Measurements from ENCODE around the gene DCC.

DCC gene

GRCh38 chr18:52678551-52678950, 338.6 kb downstream of the DCC start:
- WGBS = 77% methylated on average over 8 of the region's 8 CpGs
- no peak overlapping the region for H3K23ac ChIP-seq (ENCODE audit: low read length in 2 of 2)
- H3K27ac ChIP-seq (ENCODE audit: low read length, poor library complexity, severe bottlenecking) = no peak overlapping the region
- no peak overlapping the region for H3K4me3 ChIP-seq (ENCODE audit: insufficient read depth in 1 of 2, low read depth in 1 of 2, low read length in 2 of 2)
- H3K14ac ChIP-seq (ENCODE audit: low read length in 2 of 2) = no peak overlapping the region
- H3K27me3 ChIP-seq (ENCODE audit: control insufficient read depth in 1 of 2, insufficient read depth in 1 of 2, low read length in 2 of 2) = no peaks in the 10 kb centered on the region
- H3K4ac ChIP-seq (ENCODE audit: low read depth in 1 of 2, low read length in 2 of 2) = no peak overlapping the region
- H4K91ac ChIP-seq (ENCODE audit: low read length) = no peak overlapping the region
- H3K36me3 ChIP-seq (ENCODE audit: control insufficient read depth in 1 of 2, insufficient read depth in 2 of 2, low read depth in 1 of 2, low read length in 2 of 2) = no peaks in the 10 kb centered on the region
- H3K4me2 ChIP-seq (ENCODE audit: low read length, poor library complexity, severe bottlenecking) = no peak overlapping the region
- H2BK15ac ChIP-seq (ENCODE audit: low read depth, poor library complexity, severe bottlenecking) = no peak overlapping the region
- H3K9me3 ChIP-seq (ENCODE audit: control insufficient read depth, low read length) = no peaks in the 10 kb centered on the region
- H2AFZ ChIP-seq (ENCODE audit: low read depth, low read length) = no peak overlapping the region
- no peak for DNase-seq
- no peak overlapping the region for H3K18ac ChIP-seq (ENCODE audit: low read depth in 1 of 2, low read length in 2 of 2)
- H2BK5ac ChIP-seq (ENCODE audit: low read depth, low read length, poor library complexity, severe bottlenecking) = no peak overlapping the region
- no peak overlapping the region for H3K9ac ChIP-seq (ENCODE audit: low read length)
- H2BK12ac ChIP-seq (ENCODE audit: low read length in 2 of 2) = no peak overlapping the region
- no peaks in the 10 kb centered on the region for H3K4me1 ChIP-seq (ENCODE audit: control insufficient read depth, insufficient read depth, low read depth, low read length)
- H4K8ac ChIP-seq (ENCODE audit: low read length) = no peak overlapping the region
- H3K79me1 ChIP-seq (replicated peaks; ENCODE audit: low read length, poor library complexity, severe bottlenecking) = no peaks in the 10 kb centered on the region
- no peak overlapping the region for H2AK5ac ChIP-seq (ENCODE audit: low read length, severe bottlenecking)
- H2BK120ac ChIP-seq (ENCODE audit: low read depth, low read length) = no peak overlapping the region

- Histone ChIP-seq H3K4me1 (ENCODE audit: control insufficient read depth, insufficient read depth, low read depth, low read length) (no peaks in the 10 kb centered on the region), H4K8ac (ENCODE audit: low read length) (no peak overlapping the region), H2BK5ac (ENCODE audit: low read depth, low read length, poor library complexity, severe bottlenecking) (no peak overlapping the region), H2BK12ac (ENCODE audit: low read length in 2 of 2) (no peak overlapping the region), H3K79me1 (replicated peaks; ENCODE audit: low read length, poor library complexity, severe bottlenecking) (no peaks in the 10 kb centered on the region), H3K4me2 (ENCODE audit: low read length, poor library complexity, severe bottlenecking) (no peak overlapping the region), H3K36me3 (ENCODE audit: control insufficient read depth in 1 of 2, insufficient read depth in 2 of 2, low read depth in 1 of 2, low read length in 2 of 2) (no peaks in the 10 kb centered on the region), H3K14ac (ENCODE audit: low read length in 2 of 2) (no peak overlapping the region), H2BK15ac (ENCODE audit: low read depth, poor library complexity, severe bottlenecking) (no peak overlapping the region), H2AK5ac (ENCODE audit: low read length, severe bottlenecking) (no peak overlapping the region), H2BK120ac (ENCODE audit: low read depth, low read length) (no peak overlapping the region), H3K18ac (ENCODE audit: low read depth in 1 of 2, low read length in 2 of 2) (no peak overlapping the region), H3K4ac (ENCODE audit: low read depth in 1 of 2, low read length in 2 of 2) (no peak overlapping the region), H3K27ac (ENCODE audit: low read length, poor library complexity, severe bottlenecking) (no peak overlapping the region), H3K23ac (ENCODE audit: low read length in 2 of 2) (no peak overlapping the region), H3K27me3 (ENCODE audit: control insufficient read depth in 1 of 2, insufficient read depth in 1 of 2, low read length in 2 of 2) (no peaks in the 10 kb centered on the region), H3K9ac (ENCODE audit: low read length) (no peak overlapping the region), H3K4me3 (ENCODE audit: insufficient read depth in 1 of 2, low read depth in 1 of 2, low read length in 2 of 2) (no peak overlapping the region), H3K9me3 (ENCODE audit: control insufficient read depth, low read length) (no peaks in the 10 kb centered on the region), H2AFZ (ENCODE audit: low read depth, low read length) (no peak overlapping the region), H4K91ac (ENCODE audit: low read length) (no peak overlapping the region)
- no peak for DNase-seq
- 29% methylated on average over 1 of the region's 2 CpGs for WGBS
Observed at GRCh38 chr18:52679354-52679753, 339.4 kb downstream of the DCC start.

- H3K27ac ChIP-seq (ENCODE audit: low read length, poor library complexity, severe bottlenecking) = no peak overlapping the region
- H3K14ac ChIP-seq (ENCODE audit: low read length in 2 of 2) = no peak overlapping the region
- H4K91ac ChIP-seq (ENCODE audit: low read length) = no peak overlapping the region
- no peak overlapping the region for H2BK5ac ChIP-seq (ENCODE audit: low read depth, low read length, poor library complexity, severe bottlenecking)
- DNase-seq = no peak
- no peaks in the 10 kb centered on the region for H3K9me3 ChIP-seq (ENCODE audit: control insufficient read depth, low read length)
- no peaks in the 10 kb centered on the region for H3K36me3 ChIP-seq (ENCODE audit: control insufficient read depth in 1 of 2, insufficient read depth in 2 of 2, low read depth in 1 of 2, low read length in 2 of 2)
- no peak overlapping the region for H3K4me2 ChIP-seq (ENCODE audit: low read length, poor library complexity, severe bottlenecking)
- no peak overlapping the region for H2BK120ac ChIP-seq (ENCODE audit: low read depth, low read length)
- no peaks in the 10 kb centered on the region for H3K27me3 ChIP-seq (ENCODE audit: control insufficient read depth in 1 of 2, insufficient read depth in 1 of 2, low read length in 2 of 2)
- no peak overlapping the region for H2BK15ac ChIP-seq (ENCODE audit: low read depth, poor library complexity, severe bottlenecking)
- no peak overlapping the region for H4K8ac ChIP-seq (ENCODE audit: low read length)
- H2AFZ ChIP-seq (ENCODE audit: low read depth, low read length) = no peak overlapping the region
- H3K4ac ChIP-seq (ENCODE audit: low read depth in 1 of 2, low read length in 2 of 2) = no peak overlapping the region
- H3K23ac ChIP-seq (ENCODE audit: low read length in 2 of 2) = no peak overlapping the region
- no peaks in the 10 kb centered on the region for H3K4me1 ChIP-seq (ENCODE audit: control insufficient read depth, insufficient read depth, low read depth, low read length)
- 40% methylated on average over 4 of the region's 4 CpGs for WGBS
- no peak overlapping the region for H3K18ac ChIP-seq (ENCODE audit: low read depth in 1 of 2, low read length in 2 of 2)
- H3K4me3 ChIP-seq (ENCODE audit: insufficient read depth in 1 of 2, low read depth in 1 of 2, low read length in 2 of 2) = no peak overlapping the region
- H2AK5ac ChIP-seq (ENCODE audit: low read length, severe bottlenecking) = no peak overlapping the region
- no peaks in the 10 kb centered on the region for H3K79me1 ChIP-seq (replicated peaks; ENCODE audit: low read length, poor library complexity, severe bottlenecking)
- H3K9ac ChIP-seq (ENCODE audit: low read length) = no peak overlapping the region
- no peak overlapping the region for H2BK12ac ChIP-seq (ENCODE audit: low read length in 2 of 2)
Observed at GRCh38 chr18:52682260-52682659, 342.3 kb downstream of the DCC start.

GRCh38 chr18:52685316-52685715, 345.3 kb downstream of the DCC start:
- Histone ChIP-seq H2AK5ac (ENCODE audit: low read length, severe bottlenecking) (no peak overlapping the region), H3K4me2 (ENCODE audit: low read length, poor library complexity, severe bottlenecking) (no peak overlapping the region), H3K18ac (ENCODE audit: low read depth in 1 of 2, low read length in 2 of 2) (no peak overlapping the region), H3K36me3 (ENCODE audit: control insufficient read depth in 1 of 2, insufficient read depth in 2 of 2, low read depth in 1 of 2, low read length in 2 of 2) (no peaks in the 10 kb centered on the region), H3K9me3 (ENCODE audit: control insufficient read depth, low read length) (no peaks in the 10 kb centered on the region), H3K9ac (ENCODE audit: low read length) (no peak overlapping the region), H2BK5ac (ENCODE audit: low read depth, low read length, poor library complexity, severe bottlenecking) (no peak overlapping the region), H3K4me1 (ENCODE audit: control insufficient read depth, insufficient read depth, low read depth, low read length) (no peaks in the 10 kb centered on the region), H3K4me3 (ENCODE audit: insufficient read depth in 1 of 2, low read depth in 1 of 2, low read length in 2 of 2) (no peak overlapping the region), H3K23ac (ENCODE audit: low read length in 2 of 2) (no peak overlapping the region), H3K79me1 (replicated peaks; ENCODE audit: low read length, poor library complexity, severe bottlenecking) (no peaks in the 10 kb centered on the region), H4K91ac (ENCODE audit: low read length) (no peak overlapping the region), H2BK120ac (ENCODE audit: low read depth, low read length) (no peak overlapping the region), H3K27me3 (ENCODE audit: control insufficient read depth in 1 of 2, insufficient read depth in 1 of 2, low read length in 2 of 2) (no peaks in the 10 kb centered on the region), H2BK12ac (ENCODE audit: low read length in 2 of 2) (no peak overlapping the region), H2BK15ac (ENCODE audit: low read depth, poor library complexity, severe bottlenecking) (no peak overlapping the region), H3K4ac (ENCODE audit: low read depth in 1 of 2, low read length in 2 of 2) (no peak overlapping the region), H3K14ac (ENCODE audit: low read length in 2 of 2) (no peak overlapping the region), H4K8ac (ENCODE audit: low read length) (no peak overlapping the region), H2AFZ (ENCODE audit: low read depth, low read length) (no peak overlapping the region), H3K27ac (ENCODE audit: low read length, poor library complexity, severe bottlenecking) (no peak overlapping the region)
- no peak for DNase-seq
- 40% methylated on average over 1 of the region's 1 CpG for WGBS

All from mesenchymal stem cell (in vitro differentiated cells and primary cell).